MM.1S (cell line): ENCODE results near the gene RUNX2.

Experiments
- DNase-seq: peaks from one replicate; pipeline ENCODE4 v3.0.0-alpha.2; 2015
- H2AFZ ChIP-seq: fragments of 300-600 bp; sonication (generic); 2 replicates; pipeline ENCODE4 v1.6.0; 2016; ENCODE audit warnings: antibody characterized with exemption, low read length
- H3F3A ChIP-seq: fragments of 300-600 bp; sonication (generic); 2 replicates; pipeline ENCODE4 v1.6.1; 2016; ENCODE audit warnings: mild to moderate bottlenecking, antibody characterized with exemption, low read length, moderate library complexity, mixed read lengths; ENCODE audit not compliant: insufficient read depth
- H3K27ac ChIP-seq: fragments of 300-600 bp; sonication (generic); 2 replicates; pipeline ENCODE4 v1.5.1; 2016; ENCODE audit warnings: mild to moderate bottlenecking, low read length
- H3K27me3 ChIP-seq: fragments of 300-600 bp; sonication (generic); replicated peaks from 2 replicates; pipeline ENCODE4 v1.6.0; 2016; ENCODE audit warnings: low read length; ENCODE audit not compliant: insufficient read depth
- H3K36me3 ChIP-seq: fragments of 300-600 bp; sonication (generic); replicated peaks from 2 replicates; pipeline ENCODE4 v1.6.1; 2016; ENCODE audit warnings: mild to moderate bottlenecking, low read length, mixed read lengths; ENCODE audit not compliant: insufficient read depth
- H3K4me1 ChIP-seq: fragments of 300-600 bp; sonication (generic); 2 replicates; pipeline ENCODE4 v1.6.1; 2016; ENCODE audit warnings: low read length, mixed read lengths
- H3K4me2 ChIP-seq: fragments of 300-600 bp; sonication (generic); 2 replicates; pipeline ENCODE4 v1.6.0; 2016; ENCODE audit warnings: low read depth, low read length
- H3K4me3 ChIP-seq: fragments of 300-600 bp; sonication (generic); 2 replicates; pipeline ENCODE4 v1.5.1; 2016; ENCODE audit warnings: low read length, mixed read lengths
- H3K79me2 ChIP-seq: fragments of 300-600 bp; sonication (generic); 2 replicates; pipeline ENCODE4 v1.6.1; 2016; ENCODE audit warnings: mixed run types, low read length, mixed read lengths
- H3K9ac ChIP-seq: fragments of 300-600 bp; sonication (generic); 2 replicates; pipeline ENCODE4 v1.6.1; 2016; ENCODE audit warnings: low read length, mixed read lengths
- H3K9me2 ChIP-seq: fragments of 300-600 bp; sonication (generic); replicated peaks from 2 replicates; pipeline ENCODE4 v1.6.1; 2016; ENCODE audit warnings: mild to moderate bottlenecking, low read length, mixed read lengths; ENCODE audit not compliant: insufficient read depth
- H3K9me3 ChIP-seq: fragments of 300-600 bp; sonication (generic); replicated peaks from 2 replicates; pipeline ENCODE4 v1.6.1; 2016; ENCODE audit warnings: mild to moderate bottlenecking, low read length, mixed read lengths; ENCODE audit not compliant: insufficient read depth
- H4K20me1 ChIP-seq: fragments of 300-600 bp; sonication (generic); 2 replicates; pipeline ENCODE4 v1.6.1; 2016; ENCODE audit warnings: mild to moderate bottlenecking, low read length, moderate library complexity, mixed read lengths; ENCODE audit not compliant: insufficient read depth
- EZH2 ChIP-seq: fragments of 300-600 bp; sonication (generic); optimal IDR thresholded peaks from 2 replicates; pipeline ENCODE3; 2017; ENCODE audit warnings: low read depth, mild to moderate bottlenecking, antibody characterized with exemption, low read length, mixed read lengths
- EZH2phosphoT487 ChIP-seq: fragments of 300-600 bp; sonication (generic); IDR thresholded peaks from 2 replicates; pipeline ENCODE4 v1.6.1; 2018; ENCODE audit warnings: antibody characterized with exemption, low read length
- TF ChIP-seq, protein P1 (sequence below): fragments of 300-600 bp; sonication (generic); IDR thresholded peaks from 2 replicates; pipeline ENCODE4 v1.5.1; 2016; ENCODE audit warnings: antibody characterized with exemption, low read length, mixed read lengths

RUNX2 gene

DNA sequence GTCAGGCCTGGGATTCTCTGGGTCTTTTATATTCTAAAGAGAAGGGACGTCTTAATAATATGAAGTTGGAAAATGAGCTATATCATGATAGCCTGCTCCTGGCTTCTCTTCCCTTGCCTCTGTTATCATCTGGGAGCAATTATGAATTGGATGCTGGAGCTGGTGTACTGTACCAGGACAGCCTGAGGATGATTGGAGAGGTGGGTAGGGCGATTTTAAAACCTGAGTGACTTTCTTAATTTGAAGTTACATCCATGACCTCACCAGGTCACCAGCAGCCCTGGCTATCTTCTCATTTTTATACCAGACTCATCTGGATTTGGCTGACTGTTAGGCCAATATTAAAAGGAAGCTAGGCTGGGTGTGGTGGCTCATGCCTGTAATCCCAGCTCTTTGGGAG, 369.9 kb downstream of the RUNX2 start:
- Histone ChIP-seq H3K79me2 (no peaks in the 10 kb centered on the region), H3K4me1 (no peaks in the 10 kb centered on the region), H3K36me3 (no peaks in the 10 kb centered on the region), H3F3A (no peaks in the 10 kb centered on the region), H3K9me3 (no peaks in the 10 kb centered on the region), H3K4me2 (no peak overlapping the region), H3K4me3 (no peak overlapping the region), H3K27ac (no peak overlapping the region), H4K20me1 (no peaks in the 10 kb centered on the region), H3K9me2 (no peaks in the 10 kb centered on the region), H2AFZ (no peak overlapping the region), H3K27me3 (no peaks in the 10 kb centered on the region), H3K9ac (no peak overlapping the region)
- DNase-seq = no peak
- TF ChIP-seq EZH2 (no peak), EZH2phosphoT487 (no peak)
- TF ChIP-seq, protein P1, sequence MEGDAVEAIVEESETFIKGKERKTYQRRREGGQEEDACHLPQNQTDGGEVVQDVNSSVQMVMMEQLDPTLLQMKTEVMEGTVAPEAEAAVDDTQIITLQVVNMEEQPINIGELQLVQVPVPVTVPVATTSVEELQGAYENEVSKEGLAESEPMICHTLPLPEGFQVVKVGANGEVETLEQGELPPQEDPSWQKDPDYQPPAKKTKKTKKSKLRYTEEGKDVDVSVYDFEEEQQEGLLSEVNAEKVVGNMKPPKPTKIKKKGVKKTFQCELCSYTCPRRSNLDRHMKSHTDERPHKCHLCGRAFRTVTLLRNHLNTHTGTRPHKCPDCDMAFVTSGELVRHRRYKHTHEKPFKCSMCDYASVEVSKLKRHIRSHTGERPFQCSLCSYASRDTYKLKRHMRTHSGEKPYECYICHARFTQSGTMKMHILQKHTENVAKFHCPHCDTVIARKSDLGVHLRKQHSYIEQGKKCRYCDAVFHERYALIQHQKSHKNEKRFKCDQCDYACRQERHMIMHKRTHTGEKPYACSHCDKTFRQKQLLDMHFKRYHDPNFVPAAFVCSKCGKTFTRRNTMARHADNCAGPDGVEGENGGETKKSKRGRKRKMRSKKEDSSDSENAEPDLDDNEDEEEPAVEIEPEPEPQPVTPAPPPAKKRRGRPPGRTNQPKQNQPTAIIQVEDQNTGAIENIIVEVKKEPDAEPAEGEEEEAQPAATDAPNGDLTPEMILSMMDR = no peak

DNA sequence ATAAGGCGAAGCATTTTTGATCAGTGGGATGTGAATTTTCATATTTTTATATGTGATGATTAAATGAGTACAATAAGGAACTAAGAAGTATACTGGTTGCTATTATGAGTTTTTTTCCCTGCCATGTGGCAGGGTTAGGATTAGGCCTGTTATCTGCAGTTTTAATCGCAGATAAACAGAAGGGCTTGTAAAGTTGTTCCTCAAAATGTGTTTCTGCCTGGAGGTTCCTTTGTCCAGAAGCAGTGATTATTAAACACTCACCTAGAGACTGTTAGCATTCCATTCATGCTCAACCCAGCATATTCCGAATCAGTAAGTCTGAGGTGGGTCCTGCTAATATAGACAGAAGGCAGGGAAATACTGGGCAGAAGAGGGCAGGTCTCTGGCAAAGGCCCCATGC, 371.5 kb downstream of the RUNX2 start:
- Histone ChIP-seq H3K9ac (no peak overlapping the region), H3K9me2 (no peaks in the 10 kb centered on the region), H3K27me3 (no peaks in the 10 kb centered on the region), H3K4me1 (peaks cover 8% of the 10 kb centered on the region), H3K27ac (no peak overlapping the region), H3K9me3 (no peaks in the 10 kb centered on the region), H3K79me2 (no peaks in the 10 kb centered on the region), H3K4me3 (no peak overlapping the region), H3K4me2 (no peak overlapping the region), H4K20me1 (no peaks in the 10 kb centered on the region), H3F3A (0 out of 2 replicates have a peak, but pooled peaks cover 6% of the 10 kb centered on the region), H3K36me3 (no peaks in the 10 kb centered on the region), H2AFZ (no peak overlapping the region)
- no peak for DNase-seq
- TF ChIP-seq, protein P1 = no peak
- TF ChIP-seq EZH2phosphoT487 (no peak), EZH2 (no peak)

DNA sequence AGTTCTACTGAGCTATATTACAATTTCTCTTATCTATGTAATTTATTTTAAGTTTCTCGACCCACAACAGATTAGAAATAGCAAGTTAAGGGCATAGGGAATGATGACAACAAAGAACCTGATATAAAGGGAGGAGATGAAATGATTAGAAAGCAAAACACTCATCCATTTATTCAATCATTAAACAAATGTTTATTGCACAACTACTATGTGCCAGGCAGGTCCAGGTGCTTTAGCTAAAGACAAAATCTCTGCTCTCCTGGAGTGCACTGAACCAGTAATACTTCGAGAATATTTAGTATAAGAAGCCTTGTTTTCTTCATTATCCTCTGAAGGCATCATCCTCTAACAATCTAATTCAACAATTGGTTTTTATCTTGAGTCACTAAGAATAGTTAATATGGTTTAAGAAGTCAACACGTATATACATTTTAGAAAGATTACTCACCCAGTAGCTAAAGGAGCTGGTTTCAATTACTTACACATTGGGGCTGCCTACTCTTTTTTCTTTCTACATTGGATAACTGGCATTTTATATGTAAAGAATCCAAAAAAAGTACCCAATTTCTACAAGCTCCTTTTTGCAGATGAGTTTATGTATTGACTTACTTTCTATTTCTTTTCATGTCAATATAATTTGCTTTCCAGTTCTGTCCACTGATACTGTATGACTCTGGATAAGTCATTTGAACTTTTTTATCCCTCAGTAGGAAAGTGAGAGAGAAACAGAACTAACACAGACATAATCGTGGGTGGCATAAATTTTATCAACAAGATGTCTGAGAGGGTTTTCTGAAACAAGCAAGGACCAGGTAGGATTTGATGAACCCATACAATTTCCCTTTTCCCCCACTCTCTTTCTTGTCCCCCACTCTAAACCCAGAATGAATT, 375.0 kb downstream of the RUNX2 start:
- no peak overlapping the region for H3K4me2 ChIP-seq

More for the DNA sequence above, 375.0 kb downstream of the RUNX2 start:
- Histone ChIP-seq H3K36me3 (no peaks in the 10 kb centered on the region), H4K20me1 (no peaks in the 10 kb centered on the region), H2AFZ (no peak overlapping the region), H3K9me2 (no peaks in the 10 kb centered on the region), H3F3A (0 out of 2 replicates have a peak, but pooled peaks cover 6% of the 10 kb centered on the region), H3K27me3 (no peaks in the 10 kb centered on the region), H3K9me3 (no peaks in the 10 kb centered on the region), H3K4me3 (no peak overlapping the region), H3K4me1 (peaks cover 41% of the 10 kb centered on the region), H3K79me2 (no peaks in the 10 kb centered on the region), H3K27ac (no peak overlapping the region), H3K9ac (no peak overlapping the region)
- DNase-seq = no peak
- no peak for TF ChIP-seq EZH2
- no peak for TF ChIP-seq EZH2phosphoT487
- TF ChIP-seq, protein P1 = no peak
